IMR-90 (cell line): ENCODE measurements around the gene TBC1D3B. TPM values are rescaled to one million over a fixed set of nuclear protein-coding genes. Genes with fewer than 3 reads are reported as not detected.

ENCODE experiments used
- ATAC-seq: fragments of 200-7000 bp; cut with Tn5 transposase; 2 replicates; pipeline ENCODE4 v1.9.1; 2020; ENCODE audit warnings: low read depth, mild to moderate bottlenecking, moderate library complexity
- BruUV-seq: library from RNA; stranded (reverse); fragments of 400-500 nt; replicated peaks from 2 replicates; lab custom pipeline; 2021; lab: Mats Ljungman, UMichigan
- CTCF ChIA-PET: fragments of 300-600 bp; formaldehyde crosslinking; extraction: SDS; loops from one replicate; lab custom pipeline; 2021; ENCODE audit warnings: antibody characterized with exemption; lab: Yijun Ruan, JAX
- POLR2A ChIA-PET: fragments of 300-600 bp; sonication (Branson Sonifier 250); formaldehyde crosslinking; loops from one replicate; lab custom pipeline; 2022; ENCODE audit warnings: antibody characterized with exemption; ENCODE audit not compliant: unreplicated experiment; lab: Charles Lee
- DNase-seq: peaks from one replicate; pipeline ENCODE4 v3.0.0; 2013
- H2AFZ ChIP-seq: replicated peaks from 2 replicates; pipeline ENCODE3; 2013; ENCODE audit warnings: low read length, mild to moderate bottlenecking; ENCODE audit not compliant: poor library complexity
- H2AK5ac ChIP-seq: 2 replicates; pipeline ENCODE4 v1.6.1; 2013; ENCODE audit warnings: low read depth, low read length, inconsistent platforms
- H2AK9ac ChIP-seq: replicated peaks from 2 replicates; pipeline ENCODE3; 2013; ENCODE audit warnings: mild to moderate bottlenecking, low read depth, low read length, moderate library complexity; ENCODE audit not compliant: poor library complexity
- H2BK120ac ChIP-seq: 2 replicates; pipeline ENCODE4 v1.6.1; 2013; ENCODE audit warnings: low read depth, low read length, inconsistent platforms
- H2BK15ac ChIP-seq: 3 replicates; pipeline ENCODE4 v1.6.1; 2013; ENCODE audit warnings: low read depth, low read length, inconsistent platforms
- H2BK20ac ChIP-seq: 2 replicates; pipeline ENCODE4 v1.6.1; 2013; ENCODE audit warnings: low read depth, mild to moderate bottlenecking, inconsistent platforms, low read length, moderate library complexity
- H2BK5ac ChIP-seq: 2 replicates; pipeline ENCODE4 v1.6.1; 2013; ENCODE audit warnings: mild to moderate bottlenecking, low read depth, low read length, inconsistent platforms; ENCODE audit not compliant: poor library complexity, severe bottlenecking
- H3K14ac ChIP-seq: replicated peaks from 2 replicates; pipeline ENCODE4 v1.6.1; 2013; ENCODE audit warnings: low read depth, low read length, inconsistent platforms
- H3K18ac ChIP-seq: 2 replicates; pipeline ENCODE4 v1.6.1; 2013; ENCODE audit warnings: low read depth, low read length, control low read depth
- H3K23ac ChIP-seq: 2 replicates; pipeline ENCODE4 v1.6.1; 2013; ENCODE audit warnings: low read depth, low read length, inconsistent platforms
- H3K27ac ChIP-seq: 2 replicates; pipeline ENCODE4 v1.5.1; 2013; ENCODE audit warnings: mild to moderate bottlenecking, control low read depth, low read length; ENCODE audit not compliant: insufficient read depth
- H3K27me3 ChIP-seq: 2 replicates; pipeline ENCODE4 v1.6.1; 2013; ENCODE audit warnings: low read length; ENCODE audit not compliant: control insufficient read depth, insufficient read depth
- H3K36me3 ChIP-seq: 2 replicates; pipeline ENCODE4 v1.6.1; 2013; ENCODE audit warnings: low read length, mixed read lengths; ENCODE audit not compliant: control insufficient read depth, insufficient read depth
- H3K4ac ChIP-seq: 2 replicates; pipeline ENCODE4 v1.6.1; 2013; ENCODE audit warnings: low read depth, low read length, inconsistent platforms
- H3K4me1 ChIP-seq: 2 replicates; pipeline ENCODE4 v1.6.1; 2013; ENCODE audit warnings: low read length, mixed read lengths; ENCODE audit not compliant: control insufficient read depth, insufficient read depth
- H3K4me2 ChIP-seq: 2 replicates; pipeline ENCODE4 v1.6.1; 2013; ENCODE audit warnings: low read depth, mild to moderate bottlenecking, control low read depth, low read length, moderate library complexity
- H3K4me3 ChIP-seq: 2 replicates; pipeline ENCODE4 v1.5.1; 2013; ENCODE audit warnings: low read depth, mild to moderate bottlenecking, control low read depth, low read length, moderate library complexity; ENCODE audit not compliant: insufficient read depth
- H3K56ac ChIP-seq: 2 replicates; pipeline ENCODE4 v1.6.1; 2013; ENCODE audit warnings: low read length, inconsistent platforms; ENCODE audit not compliant: insufficient read depth; ENCODE audit errors: extremely low read depth
- H3K79me1 ChIP-seq, 2 experiments: 2 replicates each; pipeline ENCODE4 v1.6.1; 2013; ENCODE audit warnings: low read length in 2 of 2, inconsistent platforms in 1 of 2, low read depth in 1 of 2
- H3K9ac ChIP-seq: 2 replicates; pipeline ENCODE4 v1.6.1; 2013; ENCODE audit warnings: low read depth, low read length, control low read depth
- H3K9me1 ChIP-seq: 2 replicates; pipeline ENCODE4 v1.6.1; 2013; ENCODE audit warnings: low read length, inconsistent platforms; ENCODE audit not compliant: insufficient read depth
- H3K9me3 ChIP-seq: 2 replicates; pipeline ENCODE4 v1.6.1; 2013; ENCODE audit warnings: low read length; ENCODE audit not compliant: control insufficient read depth, insufficient read depth
- H4K20me1 ChIP-seq: 2 replicates; pipeline ENCODE4 v1.6.1; 2013; ENCODE audit warnings: low read length, inconsistent platforms; ENCODE audit not compliant: insufficient read depth
- H4K5ac ChIP-seq: 2 replicates; pipeline ENCODE4 v1.6.1; 2013; ENCODE audit warnings: mild to moderate bottlenecking, low read depth, low read length, control low read depth
- H4K8ac ChIP-seq, 2 experiments: 2 replicates each; pipeline ENCODE4 v1.6.1; 2013; ENCODE audit warnings: low read depth in 2 of 2, low read length in 2 of 2, control low read depth in 1 of 2, inconsistent platforms in 1 of 2
- H4K91ac ChIP-seq: 2 replicates; pipeline ENCODE4 v1.6.1; 2013; ENCODE audit warnings: low read depth, low read length, inconsistent platforms; ENCODE audit not compliant: insufficient read depth
- BHLHE40 ChIP-seq: fragments of 150-350 bp; IDR thresholded peaks from 2 replicates; pipeline ENCODE4 v1.6.1; 2016; ENCODE audit warnings: mild to moderate bottlenecking, low read depth, low read length
- CEBPB ChIP-seq: IDR thresholded peaks from 2 replicates; pipeline ENCODE4 v1.6.1; 2012; ENCODE audit warnings: low read depth, low read length, improper control_type of control experiment
- CHD1 ChIP-seq: IDR thresholded peaks from 2 replicates; pipeline ENCODE4 v1.6.1; 2012; ENCODE audit warnings: low read depth, low read length, improper control_type of control experiment
- FOS ChIP-seq: fragments of 150-350 bp; IDR thresholded peaks from 2 replicates; pipeline ENCODE4 v1.6.1; 2016; ENCODE audit warnings: low read depth, low read length
- MAFK ChIP-seq: IDR thresholded peaks from 2 replicates; pipeline ENCODE4 v1.6.1; 2012; ENCODE audit warnings: low read depth, low read length, improper control_type of control experiment
- MAZ ChIP-seq: IDR thresholded peaks from 2 replicates; pipeline ENCODE4 v1.6.1; 2012; ENCODE audit warnings: low read depth, mild to moderate bottlenecking, low read length, improper control_type of control experiment, moderate library complexity, borderline replicate concordance
- MXI1 ChIP-seq: IDR thresholded peaks from 2 replicates; pipeline ENCODE4 v1.6.1; 2012; ENCODE audit warnings: low read depth, mild to moderate bottlenecking, low read length, moderate library complexity, borderline replicate concordance
- NFE2L2 ChIP-seq: fragments of 150-350 bp; IDR thresholded peaks from 2 replicates; pipeline ENCODE4 v1.6.1; 2016; ENCODE audit warnings: low read depth, mild to moderate bottlenecking, low read length
- POLR2A ChIP-seq: IDR thresholded peaks from 2 replicates; pipeline ENCODE4 v1.6.1; 2012; ENCODE audit warnings: mild to moderate bottlenecking, low read depth, low read length
- RCOR1 ChIP-seq: IDR thresholded peaks from 2 replicates; pipeline ENCODE4 v1.6.1; 2012; ENCODE audit warnings: mild to moderate bottlenecking, low read length, improper control_type of control experiment; ENCODE audit not compliant: insufficient replicate concordance
- RFX5 ChIP-seq: IDR thresholded peaks from 2 replicates; pipeline ENCODE4 v1.8.0; 2012; ENCODE audit warnings: low read depth, mild to moderate bottlenecking, low read length, moderate library complexity
- SMC3 ChIP-seq: fragments of 150-350 bp; IDR thresholded peaks from 2 replicates; pipeline ENCODE4 v1.6.1; 2016; ENCODE audit warnings: low read depth, mild to moderate bottlenecking, antibody characterized with exemption, low read length, moderate library complexity
- WGBS, 2 experiments: methylation state at CpG; one replicate each; pipeline versions ENCODE4 v1.1.5 to v1.1.7; 2013; ENCODE audit warnings: missing lambda C conversion rate in 2 of 2; ENCODE audit not compliant: insufficient read length in 1 of 2; ENCODE audit errors: extremely low coverage in 2 of 2; 5-methylcytosine and 5-hydroxymethylcytosine counted together
- dilution Hi-C: fragments of 300-500 bp; cut with HindIII; formaldehyde crosslinking; loops from one replicate; pipeline ENCODE4 v1.14.3; 2018; ENCODE audit warnings: low sequenced_read_pairs; ENCODE audit not compliant: unreplicated experiment
- in situ Hi-C: fragments of 300-500 bp; cut with MboI; formaldehyde crosslinking; loops from 3 replicates; pipeline ENCODE4 v1.14.3; 2019; ENCODE audit warnings: low sequenced_read_pairs, inconsistent platforms, mixed read lengths
- intact Hi-C: fragments of 100-400 bp; cut with micrococcal nuclease; formaldehyde crosslinking; loops from 2 replicates; pipeline ENCODE4 v1.10.0; 2022
- polyA plus RNA-seq, 3 experiments: library from polyadenylated mRNA; depleted of rRNA; stranded (reverse); fragments of >200 nt; gene quantifications; 2 replicates each; pipeline ENCODE4 v1.2.3, GENCODE V29; 2012; ENCODE audit warnings: low replicate concordance in 1 of 3
- total RNA-seq: library from RNA; depleted of rRNA; stranded (reverse); fragments of >200 nt; gene quantifications from 2 replicates; pipeline ENCODE4 v1.2.3, GENCODE V29; 2012
- TF ChIP-seq, protein P1 (sequence below): fragments of 150-350 bp; IDR thresholded peaks from 2 replicates; pipeline ENCODE4 v1.6.1; 2016; ENCODE audit warnings: low read depth, mild to moderate bottlenecking, low read length, moderate library complexity, borderline replicate concordance
- TF ChIP-seq, protein P2 (sequence below): fragments of 150-350 bp; IDR thresholded peaks from 2 replicates; pipeline ENCODE4 v1.6.1; 2017; ENCODE audit warnings: mild to moderate bottlenecking, antibody characterized with exemption, low read length, low read depth
- TF ChIP-seq, protein P3 (sequence below): conservative IDR thresholded peaks from 2 replicates; pipeline ENCODE4 v1.5.1; 2012; ENCODE audit warnings: mild to moderate bottlenecking, low read depth, low read length, improper control_type of control experiment

The TBC1D3B gene
- total and polyA plus RNA-seq, 2 of the 4 experiments (the other 2 are of a cell fraction), result 0.94 TPM; not detected in 1

DNA sequence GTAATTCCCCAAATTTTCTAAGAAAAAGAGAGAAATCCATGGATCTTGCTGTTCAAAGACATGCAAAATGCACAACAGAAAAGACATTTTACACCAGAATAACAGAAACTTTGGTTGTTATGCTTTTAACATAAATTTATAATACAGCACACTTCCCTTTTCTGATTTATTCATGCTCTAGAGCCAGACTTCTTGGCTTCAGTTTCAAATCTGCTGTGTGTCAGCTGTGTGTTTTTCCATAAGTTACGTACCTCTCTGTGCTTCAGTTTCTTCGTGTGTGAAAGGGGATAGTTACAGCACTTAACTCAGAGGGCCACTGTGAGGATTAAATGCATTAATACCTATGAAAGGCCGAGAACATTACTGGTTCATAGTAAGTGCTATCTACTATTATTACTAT, 26.9 kb upstream of the TBC1D3B start:
- no CpG with 5 or more reads among the region's 3 CpGs for WGBS, 2 experiments
- Histone ChIP-seq H4K91ac (no peak overlapping the region), H2BK5ac (no peak overlapping the region), H3K9me1 (no peaks in the 10 kb centered on the region), H3K14ac (no peak overlapping the region), H3K23ac (no peak overlapping the region), H3K27me3 (peaks cover 3% of the 10 kb centered on the region; the same call in 1 of the 2 replicates), H4K5ac (no peak overlapping the region), H3K4me1 (no peaks in the 10 kb centered on the region), H3K4ac (no peak overlapping the region), H3K9me3 (no peaks in the 10 kb centered on the region), H2BK120ac (no peak overlapping the region), H3K4me2 (no peak overlapping the region), H3K4me3 (no peak overlapping the region), H4K8ac (no peak overlapping the region), H2BK20ac (no peak overlapping the region), H3K79me1 (no peaks in the 10 kb centered on the region), H3K9ac (no peak overlapping the region), H3K56ac (no peak overlapping the region), H3K18ac (no peak overlapping the region), H4K20me1 (no peaks in the 10 kb centered on the region), H2BK15ac (no peak overlapping the region), H3K36me3 (no peaks in the 10 kb centered on the region), H2AK5ac (no peak overlapping the region), H3K27ac (no peak overlapping the region), H2AFZ (no peak overlapping the region), H2AK9ac (no peak overlapping the region)
- ATAC-seq (no peak), DNase-seq (no peak)
- dilution Hi-C loops, result no loop called here
- ChIA-PET POLR2A (no interaction called here), CTCF (no interaction called here)
- in situ Hi-C loops, result loop anchor here (25.0 kb wide), 1 partner anchor 259 kb away; no protein-coding TSS in a partner anchor
- TF ChIP-seq MXI1, result no peak
- TF ChIP-seq RFX5, result no peak
- no peak for TF ChIP-seq NFE2L2
- no peak for TF ChIP-seq CHD1
- no peak for TF ChIP-seq POLR2A
- TF ChIP-seq, protein P1, sequence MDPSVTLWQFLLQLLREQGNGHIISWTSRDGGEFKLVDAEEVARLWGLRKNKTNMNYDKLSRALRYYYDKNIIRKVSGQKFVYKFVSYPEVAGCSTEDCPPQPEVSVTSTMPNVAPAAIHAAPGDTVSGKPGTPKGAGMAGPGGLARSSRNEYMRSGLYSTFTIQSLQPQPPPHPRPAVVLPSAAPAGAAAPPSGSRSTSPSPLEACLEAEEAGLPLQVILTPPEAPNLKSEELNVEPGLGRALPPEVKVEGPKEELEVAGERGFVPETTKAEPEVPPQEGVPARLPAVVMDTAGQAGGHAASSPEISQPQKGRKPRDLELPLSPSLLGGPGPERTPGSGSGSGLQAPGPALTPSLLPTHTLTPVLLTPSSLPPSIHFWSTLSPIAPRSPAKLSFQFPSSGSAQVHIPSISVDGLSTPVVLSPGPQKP, result no peak
- TF ChIP-seq FOS, result no peak
- TF ChIP-seq RCOR1, result no peak
- TF ChIP-seq, protein P2, sequence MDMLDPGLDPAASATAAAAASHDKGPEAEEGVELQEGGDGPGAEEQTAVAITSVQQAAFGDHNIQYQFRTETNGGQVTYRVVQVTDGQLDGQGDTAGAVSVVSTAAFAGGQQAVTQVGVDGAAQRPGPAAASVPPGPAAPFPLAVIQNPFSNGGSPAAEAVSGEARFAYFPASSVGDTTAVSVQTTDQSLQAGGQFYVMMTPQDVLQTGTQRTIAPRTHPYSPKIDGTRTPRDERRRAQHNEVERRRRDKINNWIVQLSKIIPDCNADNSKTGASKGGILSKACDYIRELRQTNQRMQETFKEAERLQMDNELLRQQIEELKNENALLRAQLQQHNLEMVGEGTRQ, result no peak
- no peak for TF ChIP-seq MAZ
- no peak for TF ChIP-seq BHLHE40
- TF ChIP-seq, protein P3, sequence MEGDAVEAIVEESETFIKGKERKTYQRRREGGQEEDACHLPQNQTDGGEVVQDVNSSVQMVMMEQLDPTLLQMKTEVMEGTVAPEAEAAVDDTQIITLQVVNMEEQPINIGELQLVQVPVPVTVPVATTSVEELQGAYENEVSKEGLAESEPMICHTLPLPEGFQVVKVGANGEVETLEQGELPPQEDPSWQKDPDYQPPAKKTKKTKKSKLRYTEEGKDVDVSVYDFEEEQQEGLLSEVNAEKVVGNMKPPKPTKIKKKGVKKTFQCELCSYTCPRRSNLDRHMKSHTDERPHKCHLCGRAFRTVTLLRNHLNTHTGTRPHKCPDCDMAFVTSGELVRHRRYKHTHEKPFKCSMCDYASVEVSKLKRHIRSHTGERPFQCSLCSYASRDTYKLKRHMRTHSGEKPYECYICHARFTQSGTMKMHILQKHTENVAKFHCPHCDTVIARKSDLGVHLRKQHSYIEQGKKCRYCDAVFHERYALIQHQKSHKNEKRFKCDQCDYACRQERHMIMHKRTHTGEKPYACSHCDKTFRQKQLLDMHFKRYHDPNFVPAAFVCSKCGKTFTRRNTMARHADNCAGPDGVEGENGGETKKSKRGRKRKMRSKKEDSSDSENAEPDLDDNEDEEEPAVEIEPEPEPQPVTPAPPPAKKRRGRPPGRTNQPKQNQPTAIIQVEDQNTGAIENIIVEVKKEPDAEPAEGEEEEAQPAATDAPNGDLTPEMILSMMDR, result no peak
- TF ChIP-seq SMC3, result no peak
- TF ChIP-seq CEBPB, result no peak
- TF ChIP-seq MAFK, result no peak
- BruUV-seq, result no TSS peak
- intact Hi-C loops, result loop anchor here (5.0 kb wide), 1 partner anchor 56 kb away; no protein-coding TSS in a partner anchor
